ENCODE results near the gene TMEM175. TPM values are rescaled to one million over a fixed set of nuclear protein-coding genes. Genes with fewer than 3 reads are reported as not detected.

Gene TMEM175
- total RNA-seq, 1 donor from 2014 or later: 21.4 TPM

DNA sequence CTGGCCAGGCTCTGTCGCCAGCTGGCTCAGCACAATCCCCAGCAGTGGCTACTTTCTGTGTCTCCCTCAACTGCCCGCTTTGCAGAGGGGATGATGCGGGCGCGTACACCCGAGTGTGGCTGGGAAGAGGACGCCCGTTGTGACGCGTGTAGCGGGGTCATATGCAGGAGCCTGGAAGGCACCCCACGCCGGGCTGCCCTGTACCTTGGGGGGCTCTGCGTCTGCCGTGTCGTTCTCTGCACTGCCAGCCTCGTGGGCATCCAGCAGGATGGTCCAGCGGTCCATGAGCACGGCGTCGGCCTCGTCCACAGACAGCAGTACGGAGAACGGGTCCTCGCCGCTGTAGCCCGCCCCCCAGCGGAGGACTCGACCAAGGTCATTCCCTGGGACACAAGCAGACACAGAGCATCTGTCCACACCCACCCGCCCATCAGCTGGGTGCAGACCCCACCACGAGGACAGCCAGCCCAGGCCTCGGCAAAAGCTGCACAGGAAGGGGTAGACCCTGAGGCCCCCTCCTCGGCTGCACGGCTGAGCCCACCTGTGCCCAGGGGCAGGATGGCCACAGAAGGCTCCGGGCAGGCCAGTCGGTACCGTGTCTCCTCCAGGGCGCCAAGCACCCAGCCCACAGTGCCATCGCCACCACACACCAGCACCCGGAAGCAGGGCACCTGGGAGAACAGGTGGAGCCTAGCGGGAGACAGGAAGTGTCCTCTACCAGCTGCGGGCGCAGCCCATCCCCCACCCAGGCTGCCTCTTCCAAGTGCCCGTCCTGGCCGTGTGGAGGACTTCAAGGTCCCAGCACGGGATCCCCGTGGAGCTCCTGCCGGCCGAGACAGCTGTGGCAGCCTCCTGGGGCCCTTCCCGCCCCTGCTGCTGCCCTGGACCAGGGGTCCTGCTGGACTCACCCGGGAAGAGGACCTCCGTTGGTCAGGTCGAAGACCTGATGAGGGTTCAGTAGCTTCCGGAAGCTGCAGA lies 30.3 kb downstream of the TMEM175 start:
- Mint-ChIP-seq H3K4me3 (no peak overlapping the region), H3K27ac (no peak overlapping the region), H3K9me3 (no peaks in the 10 kb centered on the region), H3K4me1 (ENCODE audit: unreplicated experiment) (no peaks in the 10 kb centered on the region), H3K27me3 (no peaks in the 10 kb centered on the region), H3K36me3 (no peaks in the 10 kb centered on the region)
- TF ChIP-seq, protein P1, sequence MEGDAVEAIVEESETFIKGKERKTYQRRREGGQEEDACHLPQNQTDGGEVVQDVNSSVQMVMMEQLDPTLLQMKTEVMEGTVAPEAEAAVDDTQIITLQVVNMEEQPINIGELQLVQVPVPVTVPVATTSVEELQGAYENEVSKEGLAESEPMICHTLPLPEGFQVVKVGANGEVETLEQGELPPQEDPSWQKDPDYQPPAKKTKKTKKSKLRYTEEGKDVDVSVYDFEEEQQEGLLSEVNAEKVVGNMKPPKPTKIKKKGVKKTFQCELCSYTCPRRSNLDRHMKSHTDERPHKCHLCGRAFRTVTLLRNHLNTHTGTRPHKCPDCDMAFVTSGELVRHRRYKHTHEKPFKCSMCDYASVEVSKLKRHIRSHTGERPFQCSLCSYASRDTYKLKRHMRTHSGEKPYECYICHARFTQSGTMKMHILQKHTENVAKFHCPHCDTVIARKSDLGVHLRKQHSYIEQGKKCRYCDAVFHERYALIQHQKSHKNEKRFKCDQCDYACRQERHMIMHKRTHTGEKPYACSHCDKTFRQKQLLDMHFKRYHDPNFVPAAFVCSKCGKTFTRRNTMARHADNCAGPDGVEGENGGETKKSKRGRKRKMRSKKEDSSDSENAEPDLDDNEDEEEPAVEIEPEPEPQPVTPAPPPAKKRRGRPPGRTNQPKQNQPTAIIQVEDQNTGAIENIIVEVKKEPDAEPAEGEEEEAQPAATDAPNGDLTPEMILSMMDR (conservative IDR thresholded peaks at IDR 0.05): no peak
- no peak for DNase-seq (ENCODE audit: extremely low spot score, unreplicated experiment)

GRCh38 chr4:963276-964225 lies 31.3 kb downstream of the TMEM175 start:
- TF ChIP-seq, protein P1 (conservative IDR thresholded peaks at IDR 0.05): no peak

DNA sequence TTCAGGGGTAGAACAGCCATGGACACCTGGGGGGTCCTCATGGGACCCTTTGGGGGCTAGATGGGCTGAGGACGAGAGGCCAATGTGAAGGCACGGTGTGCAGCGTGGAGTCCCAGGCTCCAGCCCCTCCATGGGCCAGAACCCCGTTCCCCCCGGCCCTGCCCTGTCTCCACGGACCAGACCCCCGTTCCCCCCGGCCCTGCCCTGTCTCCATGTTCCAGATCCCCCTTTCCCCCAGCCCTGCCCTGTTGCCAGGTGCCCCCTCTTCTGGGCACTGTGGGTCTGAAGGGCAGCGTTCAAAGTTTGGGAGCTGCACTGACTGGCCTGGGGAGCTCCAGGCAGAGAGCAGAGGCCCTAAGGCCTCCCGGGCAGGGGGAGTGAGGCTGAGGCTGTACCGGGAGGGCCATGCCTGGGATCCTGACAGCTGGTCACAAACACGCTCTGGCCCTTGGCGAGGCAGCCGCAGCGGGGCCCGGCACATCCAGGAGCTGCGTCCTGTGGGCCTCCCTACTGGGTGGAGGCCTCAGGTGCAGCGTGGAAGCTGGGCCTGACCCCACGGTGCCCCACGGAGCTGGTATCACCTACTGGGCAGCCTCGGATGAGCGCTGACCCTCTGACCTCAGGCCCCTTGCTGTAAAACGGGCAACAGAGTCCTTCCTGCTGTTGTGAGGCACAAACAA lies 32.2 kb downstream of the TMEM175 start:
- no peak overlapping the region for H3K27ac Mint-ChIP-seq
- no peaks in the 10 kb centered on the region for H3K27me3 Mint-ChIP-seq
- no peak for DNase-seq (ENCODE audit: extremely low spot score, unreplicated experiment)
- H3K4me3 Mint-ChIP-seq: no peak overlapping the region
- H3K9me3 Mint-ChIP-seq: no peaks in the 10 kb centered on the region
- TF ChIP-seq, protein P1 (conservative IDR thresholded peaks at IDR 0.05): no peak
- H3K4me1 Mint-ChIP-seq (ENCODE audit: unreplicated experiment): no peaks in the 10 kb centered on the region
- no peaks in the 10 kb centered on the region for H3K36me3 Mint-ChIP-seq

More at GRCh38 chr4:963276-964225, 31.3 kb downstream of the TMEM175 start:
- Mint-ChIP-seq H3K27me3 (no peaks in the 10 kb centered on the region), H3K36me3 (no peaks in the 10 kb centered on the region), H3K9me3 (no peaks in the 10 kb centered on the region), H3K27ac (no peak overlapping the region), H3K4me1 (ENCODE audit: unreplicated experiment) (no peaks in the 10 kb centered on the region), H3K4me3 (no peak overlapping the region)
- DNase-seq (ENCODE audit: extremely low spot score, unreplicated experiment): no peak

GRCh38 chr4:965048-965765 lies 32.9 kb downstream of the TMEM175 start:
- no peaks in the 10 kb centered on the region for H3K9me3 Mint-ChIP-seq
- H3K27me3 Mint-ChIP-seq: no peaks in the 10 kb centered on the region
- no peak overlapping the region for H3K27ac Mint-ChIP-seq
- no peaks in the 10 kb centered on the region for H3K36me3 Mint-ChIP-seq
- no peak overlapping the region for H3K4me3 Mint-ChIP-seq
- DNase-seq (ENCODE audit: extremely low spot score, unreplicated experiment): no peak
- H3K4me1 Mint-ChIP-seq (ENCODE audit: unreplicated experiment): no peaks in the 10 kb centered on the region
- TF ChIP-seq, protein P1 (conservative IDR thresholded peaks at IDR 0.05): no peak

- TF ChIP-seq, protein P1 (conservative IDR thresholded peaks at IDR 0.05): no peak
- no peaks in the 10 kb centered on the region for H3K9me3 Mint-ChIP-seq
- H3K4me3 Mint-ChIP-seq: no peak overlapping the region
- H3K4me1 Mint-ChIP-seq (ENCODE audit: unreplicated experiment): no peaks in the 10 kb centered on the region
- no peak for DNase-seq (ENCODE audit: extremely low spot score, unreplicated experiment)
- H3K27me3 Mint-ChIP-seq: no peaks in the 10 kb centered on the region
- no peaks in the 10 kb centered on the region for H3K36me3 Mint-ChIP-seq
- H3K27ac Mint-ChIP-seq: no peak overlapping the region
Measured at GRCh38 chr4:965766-966134, 33.5 kb downstream of the TMEM175 start.

Measured in type B pancreatic cell (in vitro differentiated cells).